DLD1 (cell line): Measurements from ENCODE around the gene DELE1.
"Not testable (repeated sequence)": the region's sequence is repeated elsewhere in the genome, so short reads cannot be mapped to it uniquely, and the experiment has no call there.

Experiments used
- in situ Hi-C: cut with HindIII; loops from 2 replicates; pipeline ENCODE4 v1.10.0; 2017; ENCODE audit warnings: low sequenced_read_pairs

DELE1 gene

GRCh38 chr5:141889282-141889871, 34.3 kb upstream of the DELE1 start:
- in situ Hi-C loops: no loop called here

GRCh38 chr5:141890429-141890828, 33.2 kb upstream of the DELE1 start:
- in situ Hi-C loops: not testable (repeated sequence)

DNA sequence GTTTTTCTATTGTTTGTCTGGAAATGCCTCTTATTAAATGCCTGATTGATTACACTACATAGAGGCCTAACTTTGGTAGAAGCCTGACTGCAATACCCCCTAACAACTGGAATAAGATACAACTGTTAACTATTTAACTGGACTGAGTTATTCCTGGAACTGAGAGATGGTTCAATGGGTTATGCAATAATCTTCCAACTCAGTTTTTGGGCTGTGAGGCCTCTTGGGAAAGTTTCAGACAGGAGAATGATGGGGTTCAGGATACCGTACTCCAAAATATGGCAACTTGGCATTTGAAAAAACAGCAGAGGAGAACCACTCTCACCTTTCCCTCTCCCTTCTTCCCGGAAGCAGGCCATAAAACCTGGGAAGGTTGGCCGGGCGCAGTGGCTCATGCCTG, 26.2 kb upstream of the DELE1 start:
- in situ Hi-C loops: no loop called here

GRCh38 chr5:141898448-141899049, 25.1 kb upstream of the DELE1 start:
- in situ Hi-C loops: no loop called here

DNA sequence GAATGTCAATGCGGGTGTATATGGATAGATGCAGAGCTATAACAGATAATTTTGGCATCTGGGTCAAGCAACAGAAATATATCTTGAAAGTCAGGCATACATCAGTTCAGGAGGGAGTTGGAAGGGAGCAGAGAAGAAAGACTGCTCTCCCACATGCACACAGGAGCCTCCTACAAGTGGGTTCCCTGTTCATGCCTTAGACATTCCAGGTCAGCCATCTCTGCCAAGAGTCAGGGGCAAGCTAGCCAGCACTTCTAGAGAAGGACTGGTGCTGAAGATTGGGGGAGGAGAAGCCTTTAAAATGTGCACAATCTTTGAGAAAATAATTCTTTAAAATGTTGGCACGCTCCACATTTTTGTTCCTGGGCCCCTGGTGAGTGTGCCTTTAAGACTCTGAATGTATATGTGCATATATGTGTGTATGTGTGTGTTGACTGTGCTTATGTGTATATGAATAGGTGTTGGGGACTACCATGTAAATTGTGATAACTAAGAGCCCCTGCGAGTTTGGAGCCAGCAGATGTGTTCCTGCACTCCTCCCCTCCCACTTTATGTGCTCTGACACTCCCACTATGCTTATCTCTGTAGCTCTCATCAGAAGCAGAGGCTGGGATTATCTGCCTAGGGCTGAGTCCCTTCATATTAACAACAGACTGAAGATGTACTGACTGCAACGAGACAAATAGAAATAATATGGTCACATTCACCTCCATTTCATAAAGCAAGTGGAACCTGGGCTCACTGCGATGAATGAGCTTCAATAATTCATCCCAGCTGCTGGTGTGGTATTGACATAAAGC, 21.5 kb upstream of the DELE1 start:
- in situ Hi-C loops: no loop called here

GRCh38 chr5:141903261-141903660, 20.4 kb upstream of the DELE1 start:
- in situ Hi-C loops: no loop called here

DNA sequence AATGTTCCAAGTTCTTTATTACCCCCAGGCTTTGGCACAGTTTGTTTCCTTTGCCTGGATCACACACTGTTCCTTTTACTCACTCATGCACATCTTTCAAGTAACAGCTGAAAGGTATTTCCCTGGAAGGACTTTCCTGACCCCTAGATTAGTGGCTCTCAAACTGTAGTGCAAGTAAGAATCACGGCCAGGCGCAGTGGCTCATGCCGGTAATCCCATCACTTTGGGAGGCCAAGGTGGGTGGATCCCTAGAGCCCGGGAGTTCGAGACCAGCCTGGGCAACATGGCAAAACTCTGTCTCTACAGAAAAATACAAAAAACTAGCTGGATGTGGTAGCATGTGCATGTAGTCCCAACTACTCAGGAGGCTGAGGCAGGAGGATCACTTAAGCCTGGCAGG, 19.1 kb upstream of the DELE1 start:
- in situ Hi-C loops: no loop called here

DNA sequence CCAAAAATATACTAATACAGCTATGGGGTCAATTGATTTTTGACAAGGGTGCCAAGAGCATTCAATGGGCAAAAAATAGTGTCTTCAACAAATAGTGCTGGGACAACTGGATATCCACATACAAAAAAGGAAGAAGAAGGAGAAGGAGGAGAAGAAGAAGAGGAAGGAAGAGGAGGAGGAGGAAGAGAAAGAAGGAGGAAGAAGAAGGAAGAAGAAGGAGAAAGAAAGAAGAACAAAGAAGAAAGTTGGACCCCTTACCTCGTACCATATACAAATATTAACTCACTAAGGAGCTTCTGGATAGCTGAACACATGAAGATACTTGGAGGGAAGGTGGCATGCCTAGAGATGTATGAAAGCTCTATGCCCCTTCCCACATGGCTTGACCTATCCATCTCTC, 17.2 kb upstream of the DELE1 start:
- in situ Hi-C loops: no loop called here

GRCh38 chr5:141906972-141907371, 16.7 kb upstream of the DELE1 start:
- in situ Hi-C loops: no loop called here

GRCh38 chr5:141908796-141909195, 14.9 kb upstream of the DELE1 start:
- in situ Hi-C loops: no loop called here

- in situ Hi-C loops: no loop called here
Observed at GRCh38 chr5:141909212-141909611, 14.5 kb upstream of the DELE1 start.

DNA sequence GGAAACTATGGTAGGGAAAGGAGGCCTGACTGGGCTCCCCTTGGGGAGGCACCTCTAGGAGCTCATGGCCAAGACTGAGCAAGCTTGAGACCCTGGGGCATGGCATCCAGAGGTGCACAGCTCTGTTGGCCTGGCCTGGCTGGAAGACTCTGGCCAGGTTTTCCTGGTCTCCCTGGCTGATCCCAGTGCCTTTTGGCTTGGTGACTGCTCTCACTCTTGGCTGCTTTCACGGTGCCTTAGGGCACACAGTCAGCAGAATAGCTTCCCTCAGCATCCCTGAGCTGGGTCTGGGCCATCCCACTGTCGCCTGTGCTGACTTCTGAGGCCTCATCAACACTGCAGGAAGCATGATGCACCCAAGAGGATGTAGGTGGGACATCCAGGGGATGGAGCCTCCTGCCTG, 13.4 kb upstream of the DELE1 start:
- in situ Hi-C loops: no loop called here

- in situ Hi-C loops: no loop called here
Observed at GRCh38 chr5:141913560-141914198, 10.0 kb upstream of the DELE1 start.

- in situ Hi-C loops: no loop called here
Observed at GRCh38 chr5:141914199-141914743, 9.4 kb upstream of the DELE1 start.

GRCh38 chr5:141914797-141915196, 8.9 kb upstream of the DELE1 start:
- in situ Hi-C loops: no loop called here

- in situ Hi-C loops: no loop called here
Observed at GRCh38 chr5:141915881-141916336, 7.8 kb upstream of the DELE1 start.

DNA sequence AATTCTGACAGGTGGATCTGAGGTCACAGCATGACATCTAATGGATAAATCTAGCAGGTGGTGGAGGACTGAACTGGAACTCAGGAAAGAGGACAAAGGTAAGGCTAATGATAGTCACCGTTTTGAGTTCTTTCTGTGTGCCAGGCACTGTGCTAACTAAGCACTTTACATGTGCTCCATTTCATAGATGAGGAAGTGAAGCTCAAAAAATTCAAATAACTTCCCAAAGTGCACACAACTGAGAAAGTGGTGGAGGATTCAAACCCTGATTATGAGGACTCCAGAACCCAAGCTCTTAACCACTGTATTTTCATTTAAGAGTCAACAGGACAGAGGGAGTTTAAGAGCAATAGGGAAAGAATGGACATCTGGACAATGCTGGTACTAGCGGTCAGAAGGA, 7.1 kb upstream of the DELE1 start:
- in situ Hi-C loops: no loop called here

DNA sequence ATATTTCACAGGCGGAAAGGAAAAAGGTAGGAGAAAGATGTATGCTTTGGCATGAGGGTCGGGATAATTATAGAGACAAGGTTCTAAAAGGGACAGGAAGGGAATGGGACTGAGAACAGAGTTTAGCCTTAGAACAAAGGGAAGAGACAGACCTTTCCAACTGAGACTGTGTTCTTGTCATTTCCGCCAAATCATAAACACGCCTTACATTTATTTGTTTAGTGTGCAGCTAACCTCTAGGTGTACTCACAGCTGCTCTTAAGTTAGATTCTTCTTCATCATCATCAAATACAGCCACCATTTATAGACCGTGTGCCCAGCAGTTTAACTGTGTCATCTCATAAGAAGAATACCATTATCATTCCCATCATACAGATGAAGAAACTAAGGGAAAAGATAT, 5.9 kb upstream of the DELE1 start:
- in situ Hi-C loops: no loop called here

GRCh38 chr5:141919218-141920119, 4.2 kb upstream of the DELE1 start:
- in situ Hi-C loops: no loop called here

GRCh38 chr5:141920771-141921170, 2.9 kb upstream of the DELE1 start:
- in situ Hi-C loops: no loop called here
